Thyroid gland (tissue), 4 donors: Measurements from ENCODE around the gene ZNF136.

Experiments used
- POLR2A ChIP-seq, 2 donors: fragments of 450-650 bp; IDR thresholded peaks; one replicate each; pipeline ENCODE4 v1.6.1; 2017; ENCODE audit warnings: antibody characterized with exemption in 2 of 2, mild to moderate bottlenecking in 2 of 2, moderate library complexity in 1 of 2
- TF ChIP-seq, protein P1 (sequence below), 6 experiments: fragments of 200-600 bp in 3 of 6; fragments of 450-650 bp in 3 of 6; sonication (generic) in 3 of 6; IDR thresholded peaks; one replicate each; pipeline ENCODE4 v1.5.1; 2016 to 2019; ENCODE audit warnings: antibody characterized with exemption in 6 of 6, mild to moderate bottlenecking in 2 of 6, inconsistent platforms in 1 of 6, moderate library complexity in 1 of 6

DNA sequence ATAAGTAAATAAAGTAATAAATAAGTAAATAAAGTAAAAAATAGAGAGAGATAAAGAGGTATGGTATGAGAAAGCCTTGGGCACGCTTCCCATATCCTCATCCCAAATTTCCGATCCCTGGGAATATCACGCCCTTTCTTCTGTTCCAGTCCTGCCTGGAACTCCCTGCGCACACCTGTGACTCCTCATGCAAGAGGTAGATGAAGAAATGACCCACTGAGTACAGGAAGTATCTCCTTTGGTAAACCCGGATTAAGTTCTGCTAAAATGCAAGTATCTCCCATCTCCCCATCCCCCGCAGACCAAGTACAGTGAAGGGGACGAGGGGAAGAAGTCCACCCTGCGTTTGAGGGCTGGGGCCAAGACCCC is 399 bp upstream of the ZNF136 start:
- TF ChIP-seq POLR2A (IDR thresholded peaks at IDR 0.05): no peak
- TF ChIP-seq, protein P1, sequence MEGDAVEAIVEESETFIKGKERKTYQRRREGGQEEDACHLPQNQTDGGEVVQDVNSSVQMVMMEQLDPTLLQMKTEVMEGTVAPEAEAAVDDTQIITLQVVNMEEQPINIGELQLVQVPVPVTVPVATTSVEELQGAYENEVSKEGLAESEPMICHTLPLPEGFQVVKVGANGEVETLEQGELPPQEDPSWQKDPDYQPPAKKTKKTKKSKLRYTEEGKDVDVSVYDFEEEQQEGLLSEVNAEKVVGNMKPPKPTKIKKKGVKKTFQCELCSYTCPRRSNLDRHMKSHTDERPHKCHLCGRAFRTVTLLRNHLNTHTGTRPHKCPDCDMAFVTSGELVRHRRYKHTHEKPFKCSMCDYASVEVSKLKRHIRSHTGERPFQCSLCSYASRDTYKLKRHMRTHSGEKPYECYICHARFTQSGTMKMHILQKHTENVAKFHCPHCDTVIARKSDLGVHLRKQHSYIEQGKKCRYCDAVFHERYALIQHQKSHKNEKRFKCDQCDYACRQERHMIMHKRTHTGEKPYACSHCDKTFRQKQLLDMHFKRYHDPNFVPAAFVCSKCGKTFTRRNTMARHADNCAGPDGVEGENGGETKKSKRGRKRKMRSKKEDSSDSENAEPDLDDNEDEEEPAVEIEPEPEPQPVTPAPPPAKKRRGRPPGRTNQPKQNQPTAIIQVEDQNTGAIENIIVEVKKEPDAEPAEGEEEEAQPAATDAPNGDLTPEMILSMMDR (IDR thresholded peaks at IDR 0.05): no peak
